ENCODE measurements around the gene ATP8A2.

Gene ATP8A2

GRCh38 chr13:25862156-25862555, 490.4 kb downstream of the ATP8A2 start:
- H3K4me3 ChIP-seq (ENCODE audit: control insufficient read depth, low read depth, low read length) = no peak overlapping the region
- DNase-seq (ENCODE audit: low read depth) = no peak
- TF ChIP-seq CTCF (conservative IDR thresholded peaks at IDR 0.05; ENCODE audit: control insufficient read depth, insufficient read depth, low read depth, low read length) = no peak

GRCh38 chr13:25864116-25864515, 492.3 kb downstream of the ATP8A2 start:
- no peak for DNase-seq (ENCODE audit: low read depth)
- H3K4me3 ChIP-seq (ENCODE audit: control insufficient read depth, low read depth, low read length) = no peak overlapping the region
- TF ChIP-seq CTCF (conservative IDR thresholded peaks at IDR 0.05; ENCODE audit: control insufficient read depth, insufficient read depth, low read depth, low read length) = no peak

DNA sequence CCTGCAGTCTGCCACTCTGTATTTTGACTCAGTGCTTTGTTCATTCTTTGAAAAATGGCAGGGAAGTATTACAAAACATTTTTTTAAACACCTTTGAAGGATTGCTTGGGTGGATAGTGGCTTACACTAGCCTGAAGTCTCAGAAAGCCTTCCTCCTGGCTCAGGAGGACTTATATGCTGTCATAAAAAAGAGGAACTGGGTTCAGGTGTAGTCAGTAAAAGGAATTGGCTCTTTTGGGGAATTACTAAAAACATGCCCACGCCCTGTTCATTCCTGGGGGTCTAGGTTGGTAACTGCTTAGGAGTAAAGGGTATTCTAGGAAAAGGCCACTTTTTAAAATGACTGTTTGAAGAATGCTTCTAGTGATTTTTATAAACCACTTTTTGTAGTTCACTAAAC, 493.2 kb downstream of the ATP8A2 start:
- no peak overlapping the region for H3K4me3 ChIP-seq (ENCODE audit: control insufficient read depth, low read depth, low read length)
- DNase-seq (ENCODE audit: low read depth) = no peak
- TF ChIP-seq CTCF (conservative IDR thresholded peaks at IDR 0.05; ENCODE audit: control insufficient read depth, insufficient read depth, low read depth, low read length) = no peak

DNA sequence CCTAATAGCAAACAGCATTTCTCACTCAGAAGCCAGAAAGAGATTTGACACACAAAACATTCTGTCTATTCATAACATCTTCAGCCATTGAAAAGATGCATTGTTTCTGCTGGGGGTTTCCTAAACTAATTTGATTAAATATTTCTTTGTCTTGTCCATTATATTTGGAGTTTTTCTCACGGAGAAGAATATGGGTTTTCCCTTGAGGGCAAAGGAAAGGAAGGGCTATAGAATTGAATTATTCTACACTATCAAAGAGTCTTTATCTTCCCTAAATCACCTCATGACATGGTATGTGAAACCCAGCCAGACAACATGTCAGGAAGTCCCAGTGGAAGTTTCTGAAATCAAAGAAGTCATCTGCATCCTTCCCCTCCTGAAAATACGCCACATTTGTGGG, 493.6 kb downstream of the ATP8A2 start:
- TF ChIP-seq CTCF (conservative IDR thresholded peaks at IDR 0.05; ENCODE audit: control insufficient read depth, insufficient read depth, low read depth, low read length) = no peak
- H3K4me3 ChIP-seq (ENCODE audit: control insufficient read depth, low read depth, low read length) = no peak overlapping the region
- DNase-seq (ENCODE audit: low read depth) = no peak

GRCh38 chr13:25867038-25867437, 495.3 kb downstream of the ATP8A2 start:
- no peak for TF ChIP-seq CTCF (conservative IDR thresholded peaks at IDR 0.05; ENCODE audit: control insufficient read depth, insufficient read depth, low read depth, low read length)
- DNase-seq (ENCODE audit: low read depth) = no peak
- no peak overlapping the region for H3K4me3 ChIP-seq (ENCODE audit: control insufficient read depth, low read depth, low read length)

DNA sequence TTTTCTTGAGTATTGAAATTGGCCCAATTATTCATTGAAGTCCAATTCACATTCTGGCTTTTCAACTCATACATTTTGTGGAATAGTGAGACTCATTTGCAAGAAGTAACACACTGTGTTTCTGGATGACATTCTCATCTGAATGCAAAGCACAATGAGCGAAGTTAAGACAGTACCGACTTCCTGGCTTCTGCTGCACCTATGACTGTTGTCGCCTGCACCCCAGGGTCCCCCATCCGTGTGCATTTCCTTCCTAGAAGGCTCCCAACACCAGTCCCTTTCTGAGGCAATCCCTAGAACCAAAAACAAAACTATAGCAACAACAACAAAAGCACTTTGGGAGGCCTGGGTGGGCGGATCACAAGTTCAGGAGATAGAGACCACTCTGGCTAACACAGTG, 496.7 kb downstream of the ATP8A2 start:
- no peak for TF ChIP-seq CTCF (conservative IDR thresholded peaks at IDR 0.05; ENCODE audit: control insufficient read depth, insufficient read depth, low read depth, low read length)
- no peak overlapping the region for H3K4me3 ChIP-seq (ENCODE audit: control insufficient read depth, low read depth, low read length)
- no peak for DNase-seq (ENCODE audit: low read depth)

- DNase-seq (ENCODE audit: low read depth) = no peak
- no peak for TF ChIP-seq CTCF (conservative IDR thresholded peaks at IDR 0.05; ENCODE audit: control insufficient read depth, insufficient read depth, low read depth, low read length)
- no peak overlapping the region for H3K4me3 ChIP-seq (ENCODE audit: control insufficient read depth, low read depth, low read length)
These were observed 498.2 kb downstream of the ATP8A2 start for GRCh38 chr13:25869941-25870340.
